HK-2 (cell line): Measurements from ENCODE around the gene BTBD17.

Experiments
- DNase-seq: peaks from one replicate; pipeline ENCODE4 v3.0.0-alpha.2; 2018; ENCODE audit not compliant: unreplicated experiment

Gene BTBD17

DNA sequence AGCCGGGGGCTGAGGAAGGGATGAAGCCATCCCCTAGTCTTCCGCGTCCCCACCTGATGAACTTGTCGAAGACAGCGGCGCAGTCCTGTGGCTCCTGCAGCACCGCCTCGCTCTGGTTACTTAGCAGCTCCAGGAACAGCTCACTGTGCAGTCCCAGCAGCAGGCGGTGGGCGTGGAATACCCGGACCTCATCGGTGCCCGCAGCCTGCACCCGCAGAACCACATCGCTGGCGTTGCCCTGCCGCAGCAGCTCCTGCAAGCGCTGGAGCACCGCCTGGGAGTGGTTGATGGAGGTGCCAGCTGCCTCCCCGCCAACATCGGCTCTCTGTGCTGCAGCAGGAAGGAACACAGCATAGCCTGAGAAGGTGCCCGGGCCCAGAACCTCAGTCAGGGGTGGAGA is 1.8 kb downstream of the BTBD17 start:
- no peak for DNase-seq

DNA sequence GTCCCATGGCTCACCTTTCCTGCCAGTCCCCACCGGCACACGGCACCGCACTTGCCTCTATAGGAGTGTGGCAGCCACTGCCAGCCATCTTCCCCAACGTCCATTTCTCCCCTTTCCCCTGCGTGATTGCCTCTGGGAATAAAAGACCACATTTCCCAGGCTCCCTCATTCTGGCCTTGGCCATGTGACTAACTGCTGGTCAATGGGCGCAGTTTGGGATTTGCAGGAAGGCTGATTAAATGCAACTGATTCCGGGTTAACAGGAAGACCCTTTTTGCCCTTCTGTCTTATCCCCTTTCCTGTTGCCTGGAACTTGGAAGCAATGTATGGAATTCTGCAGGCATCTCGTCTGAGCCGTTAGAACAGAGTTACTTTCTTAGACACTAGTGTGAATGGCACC is 3.0 kb downstream of the BTBD17 start:
- DNase-seq = no peak

DNA sequence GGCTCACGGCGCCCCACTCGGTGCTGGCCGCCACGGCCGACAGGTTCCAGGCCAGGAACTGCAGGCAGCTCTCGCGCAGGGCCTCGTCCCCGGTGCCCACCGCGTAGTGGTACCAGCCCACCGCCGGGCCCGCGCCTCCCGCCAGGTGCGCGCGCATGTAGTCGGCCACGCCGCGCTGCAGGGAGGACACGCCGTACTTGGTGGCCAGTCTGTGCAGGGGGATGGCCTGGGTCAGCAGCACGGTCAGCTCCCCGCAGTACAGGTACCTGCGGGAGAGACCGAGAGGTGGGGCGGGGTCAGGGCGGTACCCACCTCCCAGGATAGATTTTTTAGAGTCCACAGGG is 4.2 kb downstream of the BTBD17 start:
- DNase-seq = no peak

DNA sequence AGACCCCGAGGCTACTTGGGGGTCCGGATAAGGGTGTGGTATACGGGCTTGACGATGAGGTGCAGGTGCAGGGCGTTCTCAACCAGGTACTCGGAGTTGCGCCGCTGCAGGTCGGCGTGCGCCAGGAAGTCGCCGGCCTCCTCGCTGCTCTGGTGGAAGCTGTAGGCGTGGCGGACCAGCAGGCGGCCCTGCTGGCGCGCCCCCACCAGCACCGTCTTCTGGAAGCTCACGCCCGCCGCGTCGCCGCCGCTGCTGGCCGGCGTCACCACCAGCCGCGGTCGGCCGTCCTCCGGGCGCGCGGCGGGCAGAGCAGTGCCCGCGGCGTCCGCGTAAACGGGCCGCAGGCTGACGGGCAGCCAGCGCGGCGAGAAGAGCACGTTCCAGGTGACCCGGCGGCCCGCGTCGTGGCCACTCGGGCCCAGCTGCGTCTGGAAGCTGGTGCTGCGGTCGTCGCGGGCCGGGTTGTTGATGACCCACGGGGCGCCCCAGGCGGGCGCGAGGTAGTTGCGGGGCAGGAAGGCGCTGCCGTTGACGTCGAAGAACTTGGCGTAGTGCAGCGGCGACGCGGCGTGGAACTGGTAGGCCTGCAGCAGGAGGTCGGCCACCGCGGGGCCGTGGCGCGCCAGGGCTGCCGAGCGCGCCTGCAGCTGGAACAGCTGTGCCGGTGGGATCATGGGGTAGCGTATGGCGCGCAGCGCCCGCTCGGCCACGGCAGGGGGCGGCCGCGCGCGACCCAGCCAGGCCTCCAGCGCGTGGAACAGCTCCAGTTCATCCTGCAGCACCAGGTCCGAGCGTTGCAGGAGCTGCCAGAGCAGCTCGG is 4.8 kb downstream of the BTBD17 start:
- DNase-seq = no peak

DNA sequence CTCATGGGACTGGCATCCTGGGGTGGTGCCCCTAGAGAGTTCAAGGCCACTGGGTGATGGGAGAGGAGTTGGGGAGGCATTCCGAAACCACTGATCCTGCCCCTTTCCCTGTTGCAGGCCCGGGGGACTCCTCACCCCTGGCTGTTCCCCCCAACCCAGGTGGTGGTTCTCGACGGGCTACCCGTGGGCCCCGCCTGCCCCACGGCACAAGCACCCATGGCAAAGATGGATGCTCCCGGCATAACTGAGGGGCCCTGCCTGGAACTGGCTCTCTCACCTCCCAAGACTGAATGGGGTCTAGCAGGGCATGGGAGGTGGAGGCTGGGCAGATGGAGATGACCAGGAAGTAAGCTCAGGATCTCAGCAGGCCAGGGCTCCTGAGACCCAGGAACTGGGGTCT is 6.6 kb downstream of the BTBD17 start:
- DNase-seq = no peak

DNA sequence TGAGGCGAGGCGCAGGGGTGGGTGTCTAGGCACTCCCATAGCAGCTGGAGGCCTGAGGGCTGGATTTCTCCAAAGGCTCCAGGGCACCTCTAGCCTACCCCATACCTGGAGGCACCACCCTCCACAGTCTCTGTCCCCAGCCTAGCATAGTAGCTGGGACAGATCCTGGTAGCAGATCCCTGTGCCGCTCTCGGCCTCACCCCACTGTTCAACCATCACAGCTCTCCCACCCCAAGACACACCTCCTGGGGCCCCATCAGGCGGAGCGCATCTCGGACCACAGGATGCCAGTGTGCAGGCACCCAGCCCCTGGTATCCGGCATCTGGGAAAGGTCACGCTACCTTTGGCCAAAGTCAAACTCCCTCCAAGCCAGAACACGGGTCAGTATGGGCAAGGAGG is 7.1 kb downstream of the BTBD17 start:
- DNase-seq = no peak

DNA sequence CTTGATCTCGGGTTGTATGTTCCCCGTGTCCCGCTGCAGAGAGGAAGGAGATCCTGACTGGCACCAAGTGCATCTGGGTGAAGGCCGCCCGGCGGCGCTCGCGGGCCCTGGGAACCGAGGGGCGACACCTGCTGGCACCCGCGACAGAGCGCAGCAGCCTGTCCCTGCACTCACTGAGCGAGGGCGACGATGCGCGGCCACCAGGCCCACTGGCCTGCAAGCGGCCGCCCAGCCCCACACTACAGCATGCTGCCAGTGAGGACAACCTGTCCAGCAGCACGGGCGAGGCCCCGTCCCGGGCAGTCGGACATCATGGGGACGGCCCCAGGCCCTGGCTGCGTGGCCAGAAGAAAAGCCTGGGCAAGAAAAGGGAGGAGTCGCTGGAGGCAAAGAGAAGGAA is 7.5 kb downstream of the BTBD17 start:
- peak; percentile 67 for DNase-seq

DNA sequence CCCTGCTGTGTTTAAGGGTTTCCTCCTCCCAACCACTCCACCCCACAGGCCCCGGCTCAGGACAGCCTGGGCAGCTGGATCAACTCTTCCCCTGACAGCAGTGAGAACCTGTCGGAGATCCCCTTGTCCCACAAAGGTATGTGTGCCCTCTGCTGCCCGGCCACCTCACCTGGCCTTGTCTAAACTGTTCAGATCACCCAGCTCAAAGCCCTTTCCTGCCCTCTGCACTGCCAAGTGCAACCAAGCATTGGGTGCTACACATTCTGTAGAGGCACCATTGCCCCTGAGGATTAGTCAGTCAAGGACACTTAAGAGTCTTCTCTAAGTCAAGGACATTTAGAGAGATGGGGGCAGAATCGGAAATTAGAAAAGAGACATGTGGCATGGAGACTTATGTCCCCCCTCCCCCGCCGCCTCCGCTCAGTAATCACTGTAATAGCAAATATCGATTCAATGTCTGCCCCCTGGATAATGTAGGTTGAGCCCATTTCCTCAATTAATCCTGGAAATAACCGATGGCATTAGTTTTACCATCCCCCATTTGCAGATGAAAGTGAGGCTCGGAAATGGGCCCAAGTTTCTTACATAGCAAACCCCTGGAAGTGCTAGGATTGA is 8.1 kb downstream of the BTBD17 start:
- no peak for DNase-seq

DNA sequence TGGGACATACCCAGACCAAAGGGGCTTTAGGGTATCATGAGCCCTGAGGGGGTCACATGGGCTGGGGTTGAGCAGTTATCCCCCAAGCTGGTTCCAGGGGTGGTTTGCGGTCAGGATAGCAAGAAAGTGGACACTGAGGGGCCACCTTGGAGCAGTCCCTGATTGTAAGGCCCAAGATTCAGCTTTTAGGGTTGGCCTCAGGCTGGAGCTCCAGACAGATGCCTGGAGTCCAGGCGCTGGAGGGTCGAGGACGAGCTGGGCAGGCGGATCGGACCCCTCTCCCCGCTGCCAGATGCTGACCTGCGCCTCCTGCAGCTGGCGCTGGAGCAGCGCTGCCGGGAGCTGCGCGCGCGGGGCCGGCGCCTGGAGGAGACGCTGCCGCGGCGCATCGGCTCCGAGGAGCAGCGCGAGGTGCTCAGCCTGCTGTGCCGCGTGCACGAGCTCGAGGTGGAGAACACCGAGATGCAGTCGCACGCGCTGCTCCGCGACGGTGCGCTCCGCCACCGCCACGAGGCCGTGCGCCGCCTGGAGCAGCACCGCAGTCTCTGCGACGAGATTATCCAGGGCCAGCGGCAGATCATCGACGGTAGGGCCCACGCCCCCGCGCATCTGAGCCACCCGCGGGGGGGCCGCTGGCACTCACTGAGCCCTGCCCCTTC is 10.0 kb downstream of the BTBD17 start:
- DNase-seq = no peak

DNA sequence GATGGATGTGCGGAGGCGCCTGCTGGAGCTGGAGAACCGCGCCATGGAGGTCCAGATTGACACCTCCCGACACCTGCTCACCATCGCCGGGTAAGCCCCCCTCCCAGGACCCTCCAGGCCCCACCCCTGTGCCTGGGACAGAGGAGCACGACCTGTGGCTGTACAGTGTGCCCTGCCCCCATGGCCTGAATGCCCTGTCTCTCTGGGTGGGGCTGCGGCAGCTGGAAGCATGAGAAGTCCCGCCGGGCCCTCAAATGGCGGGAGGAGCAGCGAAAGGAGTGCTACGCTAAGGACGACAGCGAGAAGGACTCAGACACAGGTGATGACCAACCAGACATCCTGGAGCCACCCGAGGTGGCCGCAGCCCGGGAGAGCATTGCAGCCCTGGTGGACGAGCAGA is 11.2 kb downstream of the BTBD17 start:
- no peak for DNase-seq

DNA sequence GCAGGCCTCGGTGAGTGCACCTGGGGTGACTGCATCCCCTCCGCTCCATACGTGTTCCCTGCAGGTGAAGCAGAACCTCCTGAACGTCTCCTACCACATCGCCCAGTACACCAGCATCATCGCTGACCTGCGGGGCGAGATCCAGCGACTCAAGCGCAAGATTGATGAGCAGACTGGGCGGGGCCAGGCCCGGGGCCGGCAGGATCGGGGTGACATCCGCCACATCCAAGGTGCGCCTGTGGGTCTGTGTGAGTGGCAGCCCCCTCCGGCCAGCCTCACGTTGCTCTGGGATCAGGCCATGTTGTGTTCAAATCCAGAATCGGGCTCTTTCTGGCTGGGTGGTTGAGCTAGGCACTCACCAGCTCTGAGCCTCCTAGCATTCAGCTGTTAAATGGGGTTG is 12.5 kb downstream of the BTBD17 start:
- DNase-seq = no peak

DNA sequence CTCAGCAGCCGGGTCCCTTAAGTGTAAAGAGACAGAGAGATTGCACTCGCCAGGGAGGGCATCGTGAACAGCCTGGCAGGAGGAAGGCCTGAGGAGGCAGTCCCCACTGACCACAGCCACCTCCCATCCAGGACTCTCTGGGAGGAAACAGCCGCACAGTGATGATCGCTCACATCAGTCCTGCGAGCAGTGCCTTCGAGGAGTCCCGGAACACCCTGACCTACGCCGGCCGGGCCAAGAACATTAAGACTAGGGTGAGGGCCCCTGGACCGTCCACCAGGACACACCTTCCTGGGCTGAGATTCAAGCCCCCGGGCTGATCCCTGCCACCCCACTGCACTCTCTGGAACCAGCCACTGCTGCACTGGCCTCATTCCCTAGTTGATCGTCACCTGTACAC is 14.0 kb downstream of the BTBD17 start:
- no peak for DNase-seq

DNA sequence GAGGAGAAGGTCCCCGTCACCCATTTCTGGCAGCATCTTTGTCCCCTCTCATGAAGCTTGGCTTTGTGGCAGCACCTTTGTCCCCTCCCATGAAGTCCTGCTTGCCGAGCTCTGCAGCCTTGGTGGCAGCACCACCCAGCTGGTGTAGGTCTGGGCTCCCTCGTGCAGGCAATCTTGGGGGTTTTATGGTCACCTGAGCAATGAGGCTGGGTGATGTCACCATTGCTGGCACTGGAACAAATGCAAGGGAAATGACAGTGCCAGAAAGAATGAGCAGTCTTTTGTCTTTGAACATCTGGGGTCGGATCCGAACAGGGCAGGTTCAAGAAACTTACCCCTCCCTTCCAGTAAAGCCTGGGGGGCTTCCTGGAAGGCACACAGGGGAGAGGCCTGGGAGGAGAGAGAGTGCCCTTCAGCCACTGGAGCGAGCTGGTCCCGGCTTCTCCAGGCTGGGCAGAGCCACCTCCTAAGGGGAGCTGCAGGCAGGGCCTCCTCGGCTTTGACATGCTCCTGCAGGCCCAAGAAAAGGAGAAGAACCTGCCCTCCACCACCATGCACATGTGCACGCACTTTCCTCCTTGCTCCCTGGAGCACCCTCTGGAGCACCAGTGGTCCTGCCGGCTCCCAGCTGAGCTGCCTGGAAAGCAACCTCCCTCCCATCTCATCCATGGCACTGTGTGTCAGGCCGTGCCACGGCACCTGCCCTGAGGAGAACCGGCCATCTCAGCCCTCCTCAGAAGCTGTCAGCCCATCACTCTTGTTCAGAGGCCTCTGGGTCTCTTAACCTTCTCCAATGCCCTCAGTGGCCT is 16.0 kb downstream of the BTBD17 start:
- DNase-seq = no peak

DNA sequence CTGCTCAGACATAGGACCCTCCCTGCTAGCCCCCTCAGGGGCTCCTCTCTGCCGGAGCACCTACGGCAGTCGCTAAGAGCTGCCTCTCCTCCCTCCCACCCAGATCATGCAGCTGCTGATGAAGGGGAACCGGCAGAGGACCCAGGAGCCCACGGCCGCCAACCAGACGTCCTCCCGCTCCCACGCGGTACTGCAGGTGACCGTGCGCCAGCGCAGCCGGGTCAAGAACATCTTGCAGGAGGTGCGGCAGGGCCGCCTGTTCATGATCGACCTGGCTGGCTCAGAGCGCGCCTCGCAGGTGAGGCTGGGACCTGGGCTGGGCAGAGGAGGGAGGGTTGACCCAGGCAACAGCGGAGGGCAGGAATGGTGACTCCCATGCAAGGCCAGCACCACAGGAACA is 17.0 kb downstream of the BTBD17 start:
- DNase-seq = no peak

DNA sequence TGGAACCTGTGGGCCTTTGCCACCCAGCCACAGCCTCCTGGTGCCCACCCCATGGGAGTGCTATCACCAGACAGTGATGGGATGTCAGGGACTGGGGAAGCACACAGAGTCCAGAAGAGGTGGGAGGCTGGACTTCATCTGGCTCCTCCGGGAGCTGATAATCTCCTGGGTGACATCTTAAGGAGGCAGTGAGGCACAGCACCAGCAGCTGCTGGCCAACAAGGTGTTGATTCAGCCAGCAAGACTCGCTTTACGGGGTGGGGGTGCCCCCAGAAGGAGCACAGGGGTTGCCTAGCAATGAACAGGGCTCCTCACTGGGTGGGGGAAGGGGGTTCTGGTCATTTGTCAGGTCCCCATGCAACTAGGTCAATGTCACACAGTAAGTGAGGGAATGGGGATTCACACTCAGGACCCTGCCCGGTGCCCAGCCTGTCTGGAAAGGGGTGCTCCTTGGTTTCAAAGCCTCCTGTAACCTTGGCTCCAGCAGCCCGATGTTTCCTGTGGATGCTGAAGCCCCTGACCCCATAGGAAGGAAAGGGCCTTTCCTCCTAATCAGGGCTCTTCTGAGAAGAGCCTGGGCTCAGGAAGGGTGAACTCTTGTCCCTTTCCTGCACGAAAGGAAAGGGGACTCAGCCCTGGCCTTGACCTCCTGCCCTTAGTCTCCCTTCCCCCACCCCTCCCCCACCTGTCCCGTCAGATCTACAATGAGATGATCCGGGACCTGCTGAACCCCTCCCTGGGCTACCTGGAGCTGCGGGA is 18.0 kb downstream of the BTBD17 start:
- DNase-seq = no peak

DNA sequence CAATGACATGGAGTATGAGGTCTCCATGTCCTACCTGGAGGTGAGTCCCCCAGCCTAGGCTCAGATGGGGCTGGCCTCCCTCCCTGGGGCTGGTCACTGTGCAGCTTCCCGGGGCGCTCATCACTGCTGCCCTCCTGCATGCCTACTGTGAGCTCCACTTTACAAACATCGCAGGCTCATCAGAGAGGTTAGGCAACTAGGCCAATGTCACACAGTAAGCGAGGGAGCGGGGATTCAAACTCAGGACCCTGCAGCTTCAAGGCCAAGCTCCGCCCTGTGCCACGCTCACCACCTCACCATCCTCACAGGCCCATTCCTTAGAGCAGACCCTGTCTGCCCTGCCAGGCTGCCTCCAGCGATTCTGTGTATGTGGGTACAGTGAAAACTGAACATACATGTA is 18.5 kb downstream of the BTBD17 start:
- no peak for DNase-seq

DNA sequence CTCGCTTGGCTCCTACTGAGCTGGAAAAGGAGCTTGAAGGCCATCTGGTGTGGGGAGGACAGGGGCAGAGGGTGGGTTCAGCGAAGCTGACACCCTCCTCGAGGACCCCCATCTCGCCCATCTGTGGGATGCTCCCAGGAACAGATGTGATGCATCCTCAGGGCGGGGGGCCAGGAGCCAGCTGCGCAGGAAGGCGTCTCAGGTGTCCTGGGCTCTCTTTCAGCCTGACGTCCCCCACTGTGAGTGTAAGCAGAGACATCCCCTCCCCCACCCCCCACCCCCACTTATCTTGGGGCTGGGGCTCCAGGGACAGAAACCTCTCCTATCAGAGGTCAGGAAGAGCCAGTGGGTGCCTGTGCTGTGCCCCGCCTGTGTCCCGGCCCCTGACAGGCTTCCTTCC is 19.4 kb downstream of the BTBD17 start:
- no peak for DNase-seq

DNA sequence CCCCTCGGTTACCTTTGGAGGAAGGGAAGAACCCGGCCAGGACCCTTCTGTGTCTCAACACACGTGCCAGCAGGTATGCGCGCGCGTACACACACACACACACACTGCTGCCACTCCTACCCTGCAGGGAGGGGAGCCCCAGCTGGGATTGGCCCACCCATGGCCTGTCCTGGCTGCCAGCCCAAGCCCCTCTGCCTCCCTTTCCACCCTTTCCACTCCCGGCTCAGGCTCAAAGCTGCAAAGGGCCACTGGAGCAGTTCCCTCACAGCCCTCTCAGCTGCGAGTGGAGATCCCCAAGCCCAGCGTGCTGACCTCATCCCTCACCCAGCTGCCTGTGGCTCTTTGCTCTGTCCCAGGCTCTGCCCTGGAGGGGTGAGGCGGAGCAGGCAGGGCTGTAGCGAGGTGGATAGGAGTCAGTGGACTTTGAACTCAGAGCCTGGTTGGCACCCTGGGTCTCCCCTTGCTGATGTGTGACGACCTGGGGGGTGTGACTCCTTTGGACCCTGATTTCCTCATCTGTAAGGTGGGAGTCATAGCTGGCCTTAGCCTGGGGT is 21.1 kb downstream of the BTBD17 start:
- DNase-seq = peak; percentile 8

DNA sequence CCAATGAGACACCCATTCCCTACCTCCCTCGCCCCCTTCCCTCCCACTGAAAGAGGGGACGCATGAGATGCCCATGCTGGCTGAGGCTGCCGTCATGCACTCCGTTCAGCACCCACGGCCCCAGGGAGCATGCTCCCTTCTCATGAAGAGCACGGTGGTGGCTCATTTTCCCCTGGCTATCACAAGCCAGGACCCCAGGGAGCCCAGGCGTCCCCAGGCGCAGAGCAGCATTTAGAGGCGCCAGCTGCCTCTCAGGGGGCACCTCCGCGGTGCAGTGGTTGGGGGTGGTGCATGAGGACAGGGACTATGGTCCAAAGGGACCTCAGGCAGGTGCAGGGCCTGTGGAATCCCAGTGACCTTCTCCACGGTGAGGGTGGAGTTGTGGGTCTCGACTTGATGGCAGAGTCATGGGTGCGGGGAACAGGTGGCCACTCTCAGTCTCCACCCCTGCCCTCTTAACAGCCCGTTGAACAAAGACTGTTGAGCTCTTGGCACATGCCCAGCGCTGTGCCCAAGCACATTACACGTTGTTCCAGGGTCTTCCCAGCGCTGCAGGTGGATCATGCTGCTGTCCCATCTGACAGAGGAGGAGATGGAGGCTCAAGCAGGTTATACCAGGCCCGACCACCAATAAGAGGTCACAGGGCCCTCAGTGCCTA is 22.0 kb downstream of the BTBD17 start:
- DNase-seq = no peak

DNA sequence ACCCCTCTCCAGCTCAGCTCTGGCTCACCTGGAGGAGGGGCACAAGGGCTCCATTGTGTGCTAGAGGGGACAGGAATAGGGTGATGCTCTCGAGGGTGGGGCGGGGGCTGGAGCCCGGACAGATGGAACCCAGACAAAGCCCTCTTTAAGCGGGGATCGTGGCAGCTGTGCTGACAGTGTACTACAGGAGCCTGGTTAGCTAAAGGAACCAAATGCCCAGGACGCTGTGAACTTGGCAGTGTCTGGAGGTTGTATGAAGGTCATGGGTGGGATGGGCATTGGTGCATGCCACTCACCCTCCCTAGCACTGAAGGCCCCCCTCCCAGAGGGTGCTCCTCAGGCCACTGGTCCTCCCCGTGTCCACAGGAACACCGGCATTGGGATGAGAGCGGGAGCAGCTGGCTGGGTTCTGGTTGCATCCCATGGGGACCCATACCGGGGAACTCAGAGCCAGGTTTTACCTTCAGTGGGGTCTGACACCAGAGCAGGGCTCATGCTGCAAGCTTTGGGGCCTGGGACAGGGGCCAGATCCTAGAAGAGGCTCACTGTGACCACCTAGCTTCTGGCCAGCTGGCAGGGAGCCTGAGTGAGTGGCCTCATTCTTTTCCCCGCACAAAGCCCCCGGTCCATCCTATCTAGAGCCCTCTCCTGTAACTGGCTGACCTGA is 23.7 kb downstream of the BTBD17 start:
- DNase-seq = no peak
